Activated B cell treated with CpG ODN at 0.5 μM for 24 hours (primary cell): ENCODE results near the gene MOG. TPM values are rescaled to one million over a fixed set of nuclear protein-coding genes. Genes with fewer than 3 reads are reported as not detected.
A peak's percentile ranks its signal among the peaks of the same experiment; 100 is the strongest.

Experiments
- ATAC-seq: fragments of 200-7000 bp; cut with Tn5 transposase; one replicate; pipeline ENCODE4 v1.10.0; 2021; ENCODE audit warnings: low read depth, mild to moderate bottlenecking, moderate library complexity
- CTCF ChIA-PET: fragments of 350-600 bp; sonication (Branson Sonifier 250); formaldehyde crosslinking; loops from one replicate; lab custom pipeline; 2021; ENCODE audit warnings: antibody characterized with exemption; lab: Charles Lee
- POLR2A ChIA-PET: fragments of 350-600 bp; sonication (Branson Sonifier 250); formaldehyde crosslinking; loops from one replicate; lab custom pipeline; 2021; ENCODE audit warnings: antibody characterized with exemption; lab: Charles Lee
- DNase-seq: peaks from one replicate; pipeline ENCODE4 v3.0.0; 2022
- H3K27ac Mint-ChIP-seq: one replicate; pipeline ENCODE4 v1.8.0; 2020; ENCODE audit warnings: mixed read lengths
- H3K27me3 Mint-ChIP-seq: one replicate; pipeline ENCODE4 v1.8.0; 2021; ENCODE audit warnings: mixed read lengths
- H3K36me3 Mint-ChIP-seq: one replicate; pipeline ENCODE4 v1.8.0; 2021; ENCODE audit warnings: low read depth, mixed read lengths
- H3K4me1 Mint-ChIP-seq: one replicate; pipeline ENCODE4 v1.8.0; 2021; ENCODE audit warnings: mixed read lengths
- H3K4me3 Mint-ChIP-seq: one replicate; pipeline ENCODE4 v1.8.0; 2020; ENCODE audit warnings: mild to moderate bottlenecking, mixed read lengths
- H3K9me3 Mint-ChIP-seq: one replicate; pipeline ENCODE4 v1.8.0; 2020; ENCODE audit warnings: mixed read lengths
- intact Hi-C: fragments of 100-400 bp; cut with micrococcal nuclease; formaldehyde crosslinking; loops from one replicate; pipeline ENCODE4 v1.15.1; 2024
- total RNA-seq: library from RNA; stranded (reverse); gene quantifications from 2 replicates; pipeline ENCODE4 v1.2.3, GENCODE V29; 2022
- TF ChIP-seq, protein P1 (sequence below): fragments of 200-600 bp; IDR thresholded peaks from one replicate; pipeline ENCODE4 v1.8.0; 2022; ENCODE audit warnings: antibody characterized with exemption, mild to moderate bottlenecking

Gene MOG
- total RNA-seq, 1 donor from 2014 or later: not detected

DNA sequence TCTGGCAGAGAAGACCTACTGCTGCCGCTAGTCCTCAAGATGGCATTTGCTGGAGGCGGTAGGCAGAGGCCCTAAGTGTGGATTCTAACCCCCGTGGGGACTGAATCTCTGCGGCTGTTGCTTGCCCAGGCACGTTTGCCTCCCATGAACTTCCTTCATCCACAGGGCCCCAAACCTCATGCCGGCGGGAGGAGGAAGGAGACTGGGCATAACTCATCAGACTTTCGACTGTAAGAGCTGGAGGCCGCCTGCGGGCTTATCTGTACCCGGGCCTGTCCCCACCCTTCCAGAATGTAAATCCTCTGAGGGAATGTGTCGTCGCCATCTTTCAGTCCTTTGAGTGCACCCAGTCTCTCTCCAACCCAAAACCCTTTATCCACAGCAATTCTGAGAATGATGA is 23.1 kb downstream of the MOG start:
- no peaks in the 10 kb centered on the region for H3K9me3 Mint-ChIP-seq
- no peaks in the 10 kb centered on the region for H3K36me3 Mint-ChIP-seq
- peak overlapping the region; percentile 25 for H3K27ac Mint-ChIP-seq
- peaks cover 20% of the 10 kb centered on the region for H3K4me1 Mint-ChIP-seq
- ChIA-PET POLR2A (no interaction called here), CTCF (no interaction called here)
- ATAC-seq (no peak), DNase-seq (no peak)
- H3K27me3 Mint-ChIP-seq: peaks cover 6% of the 10 kb centered on the region
- H3K4me3 Mint-ChIP-seq: peak overlapping the region; percentile 87
- intact Hi-C loops: no loop called here
- TF ChIP-seq, protein P1, sequence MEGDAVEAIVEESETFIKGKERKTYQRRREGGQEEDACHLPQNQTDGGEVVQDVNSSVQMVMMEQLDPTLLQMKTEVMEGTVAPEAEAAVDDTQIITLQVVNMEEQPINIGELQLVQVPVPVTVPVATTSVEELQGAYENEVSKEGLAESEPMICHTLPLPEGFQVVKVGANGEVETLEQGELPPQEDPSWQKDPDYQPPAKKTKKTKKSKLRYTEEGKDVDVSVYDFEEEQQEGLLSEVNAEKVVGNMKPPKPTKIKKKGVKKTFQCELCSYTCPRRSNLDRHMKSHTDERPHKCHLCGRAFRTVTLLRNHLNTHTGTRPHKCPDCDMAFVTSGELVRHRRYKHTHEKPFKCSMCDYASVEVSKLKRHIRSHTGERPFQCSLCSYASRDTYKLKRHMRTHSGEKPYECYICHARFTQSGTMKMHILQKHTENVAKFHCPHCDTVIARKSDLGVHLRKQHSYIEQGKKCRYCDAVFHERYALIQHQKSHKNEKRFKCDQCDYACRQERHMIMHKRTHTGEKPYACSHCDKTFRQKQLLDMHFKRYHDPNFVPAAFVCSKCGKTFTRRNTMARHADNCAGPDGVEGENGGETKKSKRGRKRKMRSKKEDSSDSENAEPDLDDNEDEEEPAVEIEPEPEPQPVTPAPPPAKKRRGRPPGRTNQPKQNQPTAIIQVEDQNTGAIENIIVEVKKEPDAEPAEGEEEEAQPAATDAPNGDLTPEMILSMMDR: no peak

DNA sequence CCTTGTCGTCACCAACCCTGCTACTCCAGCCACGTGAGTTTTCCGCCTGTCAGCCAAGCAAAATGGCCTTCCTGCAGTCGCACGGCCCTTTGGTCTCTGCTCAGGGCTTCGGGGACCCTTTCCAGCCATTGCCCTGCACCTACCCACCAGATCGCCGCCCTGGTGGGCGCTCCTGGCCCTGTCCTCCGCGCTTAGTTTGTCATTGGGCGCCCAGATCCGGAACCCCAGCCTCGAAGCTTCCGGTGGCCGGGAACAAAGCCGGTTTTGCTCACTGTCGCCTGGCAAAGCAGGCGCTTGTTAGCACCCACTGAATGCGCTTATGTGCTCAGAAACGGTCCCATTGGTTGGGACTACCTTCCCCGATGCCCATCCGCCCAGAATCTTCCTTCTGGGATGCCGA is 23.5 kb downstream of the MOG start:
- ChIA-PET POLR2A (no interaction called here), CTCF (no interaction called here)
- intact Hi-C loops: no loop called here
- Mint-ChIP-seq H3K4me1 (peaks cover 20% of the 10 kb centered on the region), H3K27me3 (peaks cover 6% of the 10 kb centered on the region), H3K9me3 (no peaks in the 10 kb centered on the region), H3K4me3 (peak overlapping the region; percentile 87), H3K36me3 (no peaks in the 10 kb centered on the region), H3K27ac (peak overlapping the region; percentile 25)
- ATAC-seq: peak; percentile 56
- TF ChIP-seq, protein P1: no peak
- no peak for DNase-seq

DNA sequence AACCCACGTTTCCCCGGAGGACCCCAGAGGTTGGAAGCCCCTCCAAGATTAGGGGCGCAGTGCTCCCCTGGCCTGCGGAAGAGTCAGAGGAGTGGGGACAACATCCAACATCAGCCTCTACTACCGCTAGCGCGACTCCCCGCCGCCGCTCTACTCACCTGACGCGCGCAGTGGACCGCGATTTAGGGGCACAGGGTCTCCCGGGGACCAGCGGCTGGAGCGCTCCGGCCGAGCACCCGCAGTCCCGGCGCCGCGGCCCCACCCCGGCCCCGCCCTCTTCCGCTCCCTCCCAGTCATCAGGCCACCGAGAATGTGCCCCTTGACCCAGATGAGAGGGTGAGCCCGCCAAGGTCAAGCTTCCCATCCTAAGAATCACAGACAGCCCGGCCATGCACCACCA is 24.0 kb downstream of the MOG start, which contains the start of gene ZFP57:
TSS of gene ZFP57 (minus strand) at position 249 of the 400 bp plus-strand sequence. CDS start 4,149 bp downstream, outside the sequence.
- H3K36me3 Mint-ChIP-seq: no peaks in the 10 kb centered on the region
- TF ChIP-seq, protein P1: no peak
- intact Hi-C loops: no loop called here
- ChIA-PET POLR2A (interaction anchor here (0.5 to 0.8 kb wide), 3 partner anchors 18 to 42 kb away, joined by 5 to 8 read pairs (median 5); partner anchors contain the start of gene HLA-F), CTCF (no interaction called here)
- H3K4me3 Mint-ChIP-seq: peak within 1 kb of the TSS; percentile 87
- peak; percentile 24 for DNase-seq
- peak; percentile 54 for ATAC-seq
- H3K27ac Mint-ChIP-seq: peak within 1 kb of the TSS; percentile 25
- H3K27me3 Mint-ChIP-seq: peaks cover 6% of the 10 kb centered on the region
- no peaks in the 10 kb centered on the region for H3K9me3 Mint-ChIP-seq
- H3K4me1 Mint-ChIP-seq: peaks cover 20% of the 10 kb centered on the region

DNA sequence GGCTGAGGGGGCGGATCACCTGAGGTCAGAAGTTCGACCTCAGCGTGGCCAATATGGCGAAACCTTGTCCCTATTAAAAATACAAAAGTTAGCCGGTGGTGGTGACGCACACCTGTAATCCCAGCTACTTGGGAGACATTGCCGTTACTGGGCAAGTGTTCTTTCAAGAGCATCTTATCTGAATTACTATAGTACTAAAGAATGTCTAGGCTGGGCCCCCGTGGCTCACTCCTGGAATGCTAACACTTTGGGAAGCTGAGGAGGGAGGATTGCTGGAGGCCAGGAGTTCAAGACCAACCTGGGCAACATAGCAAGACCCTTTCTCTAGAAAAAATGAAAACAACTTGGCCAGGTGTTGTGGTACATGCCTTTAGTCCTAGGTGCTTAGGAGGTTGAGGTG is 24.9 kb downstream of the MOG start:
- H3K27ac Mint-ChIP-seq: no peak overlapping the region
- CTCF ChIA-PET: interaction anchor here (1.2 kb wide), 1 partner anchor 28 kb away, joined by 4 read pairs; no protein-coding TSS in a partner anchor
- H3K9me3 Mint-ChIP-seq: no peaks in the 10 kb centered on the region
- H3K4me3 Mint-ChIP-seq: peak overlapping the region; percentile 19
- TF ChIP-seq, protein P1: no peak
- no peaks in the 10 kb centered on the region for H3K36me3 Mint-ChIP-seq
- intact Hi-C loops: no loop called here
- H3K4me1 Mint-ChIP-seq: peaks cover 20% of the 10 kb centered on the region
- DNase-seq: no peak
- ATAC-seq: no peak
- POLR2A ChIA-PET: interaction anchor here (0.7 to 0.8 kb wide), 2 partner anchors 17 to 28 kb away, joined by 5 to 8 read pairs; no protein-coding TSS in a partner anchor
- peaks cover 6% of the 10 kb centered on the region for H3K27me3 Mint-ChIP-seq

DNA sequence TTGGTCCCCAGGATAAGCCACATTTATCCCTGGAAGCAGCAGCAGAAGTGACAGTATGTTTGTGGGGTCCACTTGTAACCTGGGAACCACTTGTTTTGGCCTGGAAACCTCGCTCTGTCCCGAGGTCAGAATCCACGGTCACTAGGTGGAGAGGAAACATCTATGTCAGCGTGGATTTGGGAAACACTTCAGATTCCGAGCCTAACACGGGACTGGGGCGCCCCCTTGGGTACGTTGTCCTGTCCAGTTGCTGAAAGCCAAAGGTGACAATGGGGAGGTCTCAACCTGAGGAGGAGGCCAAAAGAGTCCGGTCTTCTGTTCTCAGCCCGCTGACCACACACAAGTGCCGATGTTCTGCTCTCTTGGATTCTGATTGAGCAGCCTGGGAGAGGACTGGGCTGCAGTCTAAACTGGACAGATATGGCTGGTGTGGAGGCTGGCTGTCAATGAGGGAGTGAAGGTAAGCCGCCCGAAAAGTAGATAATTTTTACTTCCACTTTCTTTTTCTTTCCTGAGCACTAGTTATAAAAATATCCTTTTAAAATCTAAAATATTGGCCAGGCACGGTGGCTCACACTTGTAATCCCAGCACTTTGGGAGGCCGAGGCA is 28.9 kb downstream of the MOG start:
- Mint-ChIP-seq H3K36me3 (no peaks in the 10 kb centered on the region), H3K27me3 (peaks cover 2% of the 10 kb centered on the region), H3K27ac (no peak overlapping the region), H3K4me3 (no peak overlapping the region), H3K4me1 (peaks cover 4% of the 10 kb centered on the region), H3K9me3 (no peaks in the 10 kb centered on the region)
- TF ChIP-seq, protein P1: no peak
- intact Hi-C loops: no loop called here
- POLR2A ChIA-PET: no interaction called here
- ATAC-seq: no peak
- DNase-seq: no peak
- CTCF ChIA-PET: interaction anchor here (1.1 kb wide), 1 partner anchor 163 kb away, joined by 3 read pairs; no protein-coding TSS in a partner anchor
